Lower leg skin (tissue), 3 donors: Measurements from ENCODE around the gene TANC1.

Experiments used
- POLR2A ChIP-seq, 2 donors: fragments of 450-650 bp; IDR thresholded peaks; one replicate each; pipeline ENCODE4 v1.6.1; 2016 to 2017; ENCODE audit warnings: antibody characterized with exemption in 2 of 2, mild to moderate bottlenecking in 1 of 2, moderate library complexity in 1 of 2
- TF ChIP-seq, protein P1 (sequence below), 3 donors: fragments of 450-650 bp; IDR thresholded peaks; one replicate each; pipeline ENCODE4 v1.5.1; 2016; ENCODE audit warnings: antibody characterized with exemption in 3 of 3, mild to moderate bottlenecking in 3 of 3, moderate library complexity in 2 of 3

- TF ChIP-seq, protein P1, sequence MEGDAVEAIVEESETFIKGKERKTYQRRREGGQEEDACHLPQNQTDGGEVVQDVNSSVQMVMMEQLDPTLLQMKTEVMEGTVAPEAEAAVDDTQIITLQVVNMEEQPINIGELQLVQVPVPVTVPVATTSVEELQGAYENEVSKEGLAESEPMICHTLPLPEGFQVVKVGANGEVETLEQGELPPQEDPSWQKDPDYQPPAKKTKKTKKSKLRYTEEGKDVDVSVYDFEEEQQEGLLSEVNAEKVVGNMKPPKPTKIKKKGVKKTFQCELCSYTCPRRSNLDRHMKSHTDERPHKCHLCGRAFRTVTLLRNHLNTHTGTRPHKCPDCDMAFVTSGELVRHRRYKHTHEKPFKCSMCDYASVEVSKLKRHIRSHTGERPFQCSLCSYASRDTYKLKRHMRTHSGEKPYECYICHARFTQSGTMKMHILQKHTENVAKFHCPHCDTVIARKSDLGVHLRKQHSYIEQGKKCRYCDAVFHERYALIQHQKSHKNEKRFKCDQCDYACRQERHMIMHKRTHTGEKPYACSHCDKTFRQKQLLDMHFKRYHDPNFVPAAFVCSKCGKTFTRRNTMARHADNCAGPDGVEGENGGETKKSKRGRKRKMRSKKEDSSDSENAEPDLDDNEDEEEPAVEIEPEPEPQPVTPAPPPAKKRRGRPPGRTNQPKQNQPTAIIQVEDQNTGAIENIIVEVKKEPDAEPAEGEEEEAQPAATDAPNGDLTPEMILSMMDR (IDR thresholded peaks at IDR 0.05): no peak
- TF ChIP-seq POLR2A (IDR thresholded peaks at IDR 0.05): no peak
Observed at GRCh38 chr2:158967114-158967730, 1.2 kb upstream of the TANC1 start.
